Panc1 (cell line): ENCODE data around the gene SAMD4A. TPM values are rescaled to one million over a fixed set of nuclear protein-coding genes. Genes with fewer than 3 reads are reported as not detected.

ENCODE experiments used
- ATAC-seq: fragments of 200-7000 bp; cut with Tn5 transposase; 2 replicates; pipeline ENCODE4 v1.9.1; 2020; ENCODE audit warnings: mild to moderate bottlenecking, moderate library complexity
- BruUV-seq: library from RNA; stranded (reverse); fragments of 400-500 nt; replicated peaks from 2 replicates; lab custom pipeline; 2021; lab: Mats Ljungman, UMichigan
- CTCF ChIA-PET: fragments of 300-600 bp; sonication (Branson Sonifier 250); formaldehyde crosslinking; loops from one replicate; lab custom pipeline; 2022; ENCODE audit warnings: antibody characterized with exemption; lab: Charles Lee
- POLR2A ChIA-PET: fragments of 300-600 bp; sonication (Branson Sonifier 250); formaldehyde crosslinking; loops from one replicate; lab custom pipeline; 2022; ENCODE audit warnings: antibody characterized with exemption; lab: Charles Lee
- DNase-seq: peaks from one replicate; pipeline ENCODE4 v3.0.0-alpha.2; 2010; ENCODE audit warnings: low read depth, low spot score
- H3K27ac ChIP-seq: 2 replicates; pipeline ENCODE4 v1.5.1; 2011; ENCODE audit warnings: mild to moderate bottlenecking, low read length, inconsistent platforms
- H3K27me3 ChIP-seq: fragments of 200-500 bp; sonication (Bioruptor generic); 2 replicates; pipeline ENCODE4 v1.6.0; 2014; ENCODE audit warnings: low read length, inconsistent platforms; ENCODE audit not compliant: control insufficient read depth, insufficient read depth
- H3K36me3 ChIP-seq: fragments of 200-500 bp; sonication (Bioruptor generic); 2 replicates; pipeline ENCODE4 v1.5.1; 2014; ENCODE audit warnings: inconsistent platforms, mild to moderate bottlenecking, low read length, moderate library complexity; ENCODE audit not compliant: control insufficient read depth, insufficient read depth
- H3K4me1 ChIP-seq: 2 replicates; pipeline ENCODE4 v1.5.1; 2011; ENCODE audit warnings: inconsistent platforms, mild to moderate bottlenecking, low read length, moderate library complexity; ENCODE audit not compliant: control insufficient read depth, insufficient read depth
- H3K4me3 ChIP-seq, 2 experiments: 2 replicates each; pipeline ENCODE4 v1.5.1; 2011 to 2012; ENCODE audit warnings: low read depth in 2 of 2, low read length in 2 of 2, mild to moderate bottlenecking in 2 of 2, inconsistent platforms in 1 of 2, moderate library complexity in 1 of 2
- H3K9me3 ChIP-seq: fragments of 200-500 bp; sonication (Bioruptor generic); 2 replicates; pipeline ENCODE4 v1.5.1; 2014; ENCODE audit warnings: low read depth, mild to moderate bottlenecking, inconsistent platforms, low read length, moderate library complexity; ENCODE audit not compliant: control insufficient read depth, insufficient read depth
- POLR2AphosphoS5 ChIP-seq: IDR thresholded peaks from 2 replicates; pipeline ENCODE4 v1.6.1; 2012; ENCODE audit warnings: mild to moderate bottlenecking, low read depth, low read length, moderate library complexity
- SIN3A ChIP-seq: IDR thresholded peaks from 2 replicates; pipeline ENCODE4 v1.6.1; 2012; ENCODE audit warnings: low read depth, mild to moderate bottlenecking, low read length, moderate library complexity, borderline replicate concordance; ENCODE audit not compliant: insufficient read depth
- TCF7L2 ChIP-seq: IDR thresholded peaks from 2 replicates; pipeline ENCODE4 v1.6.1; 2011; ENCODE audit warnings: mild to moderate bottlenecking, low read depth, low read length, inconsistent platforms
- in situ Hi-C: cut with HindIII; loops from 2 replicates; pipeline ENCODE4 v1.10.0; 2016; ENCODE audit warnings: low sequenced_read_pairs, low pct_unique_long_range_greater_than_20kb
- intact Hi-C: fragments of 100-400 bp; cut with micrococcal nuclease; formaldehyde crosslinking; loops from one replicate; pipeline ENCODE4 v1.10.0; 2022; ENCODE audit not compliant: unreplicated experiment
- total RNA-seq: library from RNA; stranded (reverse); gene quantifications from one replicate; pipeline ENCODE4 v1.2.1, GENCODE V29; 2021; ENCODE audit not compliant: unreplicated experiment
- TF ChIP-seq, protein P1 (sequence below): fragments of 450-650 bp; IDR thresholded peaks from 2 replicates; pipeline ENCODE4 v1.5.1; 2017; ENCODE audit warnings: mild to moderate bottlenecking
- TF ChIP-seq, protein P2 (sequence below), 2 experiments: IDR thresholded peaks; 2 replicates each; pipeline ENCODE4 v1.6.1; 2011 to 2012; ENCODE audit warnings: low read depth in 2 of 2, control low read depth in 1 of 2, low read length in 1 of 2, mild to moderate bottlenecking in 1 of 2, moderate library complexity in 1 of 2; ENCODE audit not compliant: insufficient read depth in 1 of 2

The SAMD4A gene
- total RNA-seq, 1 experiment from 2014 or later, result 15.2 TPM

DNA sequence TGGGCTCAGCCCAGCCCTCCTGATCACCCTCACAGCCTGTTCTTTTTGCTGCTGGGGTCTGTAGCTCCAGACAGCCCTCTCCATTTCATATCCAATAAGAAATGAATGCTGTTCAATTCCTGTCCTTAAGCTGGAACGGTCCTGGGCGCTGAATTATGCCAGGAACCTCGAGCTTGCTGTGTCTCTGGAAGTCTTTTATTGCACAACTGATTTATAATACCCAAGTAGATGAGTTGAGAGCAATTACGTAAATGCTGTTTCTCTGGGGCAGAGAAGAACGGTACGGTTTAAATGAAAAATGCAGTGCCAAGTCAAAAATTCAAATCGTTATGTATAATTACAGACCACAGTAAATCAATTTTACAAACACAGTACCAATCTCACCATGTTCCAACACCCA, 161.0 kb downstream of the SAMD4A start:
- intact Hi-C loops, result no loop called here
- no TSS peak for BruUV-seq

DNA sequence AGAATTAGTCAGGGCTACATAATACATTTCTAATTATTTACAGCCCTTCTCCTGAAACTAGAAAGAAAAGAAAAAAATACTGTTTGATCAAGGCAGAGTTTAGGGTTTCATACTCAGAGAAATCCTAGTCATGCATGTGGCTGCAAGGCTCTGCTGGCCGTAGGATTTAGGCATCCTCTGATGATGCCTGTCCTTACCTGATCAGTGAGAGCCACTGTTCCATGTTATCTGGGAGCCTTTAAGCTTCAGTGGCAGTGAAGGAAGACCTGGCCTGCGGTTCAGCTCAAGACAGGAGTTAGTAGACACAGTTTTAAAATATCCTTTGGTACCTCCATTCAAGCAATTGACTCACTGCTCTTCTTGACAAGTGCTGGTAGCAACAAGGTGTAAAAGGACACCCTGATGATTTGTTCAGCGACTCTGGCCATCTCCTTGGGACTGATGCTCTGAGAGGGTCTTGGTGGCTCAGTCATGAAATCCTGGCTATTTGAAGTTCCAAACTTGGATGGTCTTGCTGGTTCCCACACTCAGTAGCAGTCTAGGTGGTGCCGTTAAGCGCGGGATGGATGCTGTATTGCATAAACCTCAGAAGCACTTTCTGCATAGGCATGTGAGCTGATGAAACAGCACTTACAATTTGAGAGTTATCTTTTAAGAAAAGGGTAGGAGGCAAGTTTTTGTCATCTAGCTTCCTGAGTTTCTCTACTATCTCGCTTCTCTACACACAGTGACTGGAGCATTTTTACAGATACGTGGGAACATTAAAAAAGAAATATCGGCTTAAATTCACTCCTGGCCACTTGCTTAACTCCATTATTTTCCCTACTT, 162.0 kb downstream of the SAMD4A start:
- CTCF ChIA-PET, result no interaction called here
- in situ Hi-C loops (no loop called here), intact Hi-C loops (no loop called here)
- Histone ChIP-seq H3K36me3 (no peaks in the 10 kb centered on the region), H3K4me3 (no peak overlapping the region), H3K9me3 (no peaks in the 10 kb centered on the region), H3K27ac (no peak overlapping the region), H3K4me1 (no peaks in the 10 kb centered on the region; the same call in 1 of the 2 replicates), H3K27me3 (no peaks in the 10 kb centered on the region)
- ATAC-seq (no peak), DNase-seq (no peak)
- BruUV-seq, result no TSS peak
- no peak for TF ChIP-seq POLR2AphosphoS5
- TF ChIP-seq, protein P1, sequence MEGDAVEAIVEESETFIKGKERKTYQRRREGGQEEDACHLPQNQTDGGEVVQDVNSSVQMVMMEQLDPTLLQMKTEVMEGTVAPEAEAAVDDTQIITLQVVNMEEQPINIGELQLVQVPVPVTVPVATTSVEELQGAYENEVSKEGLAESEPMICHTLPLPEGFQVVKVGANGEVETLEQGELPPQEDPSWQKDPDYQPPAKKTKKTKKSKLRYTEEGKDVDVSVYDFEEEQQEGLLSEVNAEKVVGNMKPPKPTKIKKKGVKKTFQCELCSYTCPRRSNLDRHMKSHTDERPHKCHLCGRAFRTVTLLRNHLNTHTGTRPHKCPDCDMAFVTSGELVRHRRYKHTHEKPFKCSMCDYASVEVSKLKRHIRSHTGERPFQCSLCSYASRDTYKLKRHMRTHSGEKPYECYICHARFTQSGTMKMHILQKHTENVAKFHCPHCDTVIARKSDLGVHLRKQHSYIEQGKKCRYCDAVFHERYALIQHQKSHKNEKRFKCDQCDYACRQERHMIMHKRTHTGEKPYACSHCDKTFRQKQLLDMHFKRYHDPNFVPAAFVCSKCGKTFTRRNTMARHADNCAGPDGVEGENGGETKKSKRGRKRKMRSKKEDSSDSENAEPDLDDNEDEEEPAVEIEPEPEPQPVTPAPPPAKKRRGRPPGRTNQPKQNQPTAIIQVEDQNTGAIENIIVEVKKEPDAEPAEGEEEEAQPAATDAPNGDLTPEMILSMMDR, result no peak
- POLR2A ChIA-PET, result no interaction called here

More for the DNA sequence above, 161.0 kb downstream of the SAMD4A start:
- Histone ChIP-seq H3K27me3 (no peaks in the 10 kb centered on the region), H3K9me3 (no peaks in the 10 kb centered on the region), H3K4me1 (no peaks in the 10 kb centered on the region; the same call in 1 of the 2 replicates), H3K27ac (no peak overlapping the region), H3K36me3 (no peaks in the 10 kb centered on the region), H3K4me3 (no peak overlapping the region)
- in situ Hi-C loops, result no loop called here
- POLR2A ChIA-PET, result no interaction called here
- CTCF ChIA-PET, result no interaction called here
- DNase-seq (no peak), ATAC-seq (no peak)
- TF ChIP-seq, protein P2, sequence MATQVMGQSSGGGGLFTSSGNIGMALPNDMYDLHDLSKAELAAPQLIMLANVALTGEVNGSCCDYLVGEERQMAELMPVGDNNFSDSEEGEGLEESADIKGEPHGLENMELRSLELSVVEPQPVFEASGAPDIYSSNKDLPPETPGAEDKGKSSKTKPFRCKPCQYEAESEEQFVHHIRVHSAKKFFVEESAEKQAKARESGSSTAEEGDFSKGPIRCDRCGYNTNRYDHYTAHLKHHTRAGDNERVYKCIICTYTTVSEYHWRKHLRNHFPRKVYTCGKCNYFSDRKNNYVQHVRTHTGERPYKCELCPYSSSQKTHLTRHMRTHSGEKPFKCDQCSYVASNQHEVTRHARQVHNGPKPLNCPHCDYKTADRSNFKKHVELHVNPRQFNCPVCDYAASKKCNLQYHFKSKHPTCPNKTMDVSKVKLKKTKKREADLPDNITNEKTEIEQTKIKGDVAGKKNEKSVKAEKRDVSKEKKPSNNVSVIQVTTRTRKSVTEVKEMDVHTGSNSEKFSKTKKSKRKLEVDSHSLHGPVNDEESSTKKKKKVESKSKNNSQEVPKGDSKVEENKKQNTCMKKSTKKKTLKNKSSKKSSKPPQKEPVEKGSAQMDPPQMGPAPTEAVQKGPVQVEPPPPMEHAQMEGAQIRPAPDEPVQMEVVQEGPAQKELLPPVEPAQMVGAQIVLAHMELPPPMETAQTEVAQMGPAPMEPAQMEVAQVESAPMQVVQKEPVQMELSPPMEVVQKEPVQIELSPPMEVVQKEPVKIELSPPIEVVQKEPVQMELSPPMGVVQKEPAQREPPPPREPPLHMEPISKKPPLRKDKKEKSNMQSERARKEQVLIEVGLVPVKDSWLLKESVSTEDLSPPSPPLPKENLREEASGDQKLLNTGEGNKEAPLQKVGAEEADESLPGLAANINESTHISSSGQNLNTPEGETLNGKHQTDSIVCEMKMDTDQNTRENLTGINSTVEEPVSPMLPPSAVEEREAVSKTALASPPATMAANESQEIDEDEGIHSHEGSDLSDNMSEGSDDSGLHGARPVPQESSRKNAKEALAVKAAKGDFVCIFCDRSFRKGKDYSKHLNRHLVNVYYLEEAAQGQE (IDR thresholded peaks at IDR 0.05; ENCODE audit: insufficient read depth in 1 of 2, low read depth in 2 of 2, low read length in 1 of 2), result no peak
- TF ChIP-seq POLR2AphosphoS5 (no peak), TCF7L2 (no peak)

DNA sequence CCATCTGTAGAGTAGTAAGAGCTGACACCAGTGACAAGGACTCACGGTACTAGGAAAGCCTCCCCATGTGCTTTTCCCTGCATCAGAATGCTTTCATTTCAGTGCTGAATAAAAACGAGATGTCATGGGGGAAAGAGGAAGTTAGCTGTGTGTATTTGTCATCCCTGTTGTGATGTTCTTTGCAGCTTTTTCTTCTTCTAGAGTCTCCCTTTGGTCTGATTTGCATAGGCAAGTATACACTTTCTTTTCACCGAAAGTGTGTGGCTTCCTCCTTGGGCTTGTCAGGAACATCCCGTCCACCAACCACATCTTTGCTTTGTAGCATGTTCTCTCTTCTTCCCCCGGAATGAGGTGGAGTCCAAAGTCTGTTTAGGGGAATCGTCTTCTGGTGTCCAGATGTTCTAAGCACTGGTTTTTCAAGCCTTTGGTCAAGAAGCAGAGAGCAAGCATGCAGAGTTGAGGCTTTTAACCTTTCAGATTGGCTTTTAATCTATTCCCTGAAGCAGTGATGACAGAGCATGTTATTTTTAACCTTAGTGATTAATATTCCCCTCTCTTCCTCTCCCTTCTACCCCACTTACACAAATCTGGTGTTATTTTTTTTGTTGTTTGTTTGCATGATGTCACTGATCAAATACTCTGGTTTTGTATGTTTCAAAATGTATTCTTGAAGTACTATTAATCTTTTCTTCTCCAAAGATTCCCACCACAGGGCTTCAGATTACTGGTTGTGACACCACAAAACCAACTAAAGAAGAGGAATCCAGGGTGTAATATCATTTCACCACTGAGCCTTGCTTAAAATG, 163.4 kb downstream of the SAMD4A start:
- no peak overlapping the region for H3K27ac ChIP-seq
- no peak overlapping the region for H3K4me3 ChIP-seq
- H3K27me3 ChIP-seq, result no peaks in the 10 kb centered on the region
- no peak for ATAC-seq
- TF ChIP-seq TCF7L2, result no peak
- TF ChIP-seq, protein P2 (IDR thresholded peaks at IDR 0.05; ENCODE audit: insufficient read depth in 1 of 2, low read depth in 2 of 2, low read length in 1 of 2), result no peak
- TF ChIP-seq, protein P1, result no peak
- no peak for TF ChIP-seq SIN3A
- no peak for TF ChIP-seq POLR2AphosphoS5
- intact Hi-C loops (no loop called here), in situ Hi-C loops (no loop called here)
- no peaks in the 10 kb centered on the region for H3K36me3 ChIP-seq
- ChIA-PET CTCF (no interaction called here), POLR2A (no interaction called here)
- no TSS peak for BruUV-seq
- no peak for DNase-seq
- H3K9me3 ChIP-seq, result no peaks in the 10 kb centered on the region
- H3K4me1 ChIP-seq, result no peaks in the 10 kb centered on the region; the same call in 1 of the 2 replicates
